Heart left ventricle (tissue), 13 donors: ENCODE data around the gene TBCK.

Source experiments
- CTCF ChIP-seq, 12 donors: fragments of 200-600 bp; sonication (generic) in 4 of 12; IDR thresholded peaks; one replicate each; pipeline versions ENCODE4 v1.5.0 to v1.8.0; 2018 to 2022; ENCODE audit warnings: antibody characterized with exemption in 12 of 12, mild to moderate bottlenecking in 5 of 12
- POLR2A ChIP-seq, 2 donors: fragments of 450-650 bp; IDR thresholded peaks; one replicate each; pipeline ENCODE4 v1.6.1; 2017; ENCODE audit warnings: antibody characterized with exemption in 2 of 2, mild to moderate bottlenecking in 2 of 2, moderate library complexity in 2 of 2
- donor health status: ischemic (EF 13 %, LVEDD 7.1; RV severe dilation, severe dysfunction).
- donor health status: DM: no; HTN: yes; CAD: no.
- donor health status: DM: no; HTN: no; CAD: no.
- donor health status: ischemic (EF 25% LVEDD 6.9; RV normal size, moderate dysfunction).
- donor health status: ischemic (EF 25% LVEDD 5.7; RV mildly dilated, moderate dysfunction).
- donor health status: ischemic (EF 35%, LVEDD 5.7; RV mildly dilated, moderate dysfunction).
- donor health status: nonischemic (EF 11% LVEDD 7.7; RV severe dilation, severe dysfunction).
- donor health status: DM: yes; HTN: yes; CAD: no.
- donor health status: PGD.
- donor health status: ischemic (EF 29% LVEDD 5.4; RV normal size, mild dysfunction).
- donor health status: nonischemic (EF 23%, LVEDD 6.1; RV moderate dilation, normal function).

DNA sequence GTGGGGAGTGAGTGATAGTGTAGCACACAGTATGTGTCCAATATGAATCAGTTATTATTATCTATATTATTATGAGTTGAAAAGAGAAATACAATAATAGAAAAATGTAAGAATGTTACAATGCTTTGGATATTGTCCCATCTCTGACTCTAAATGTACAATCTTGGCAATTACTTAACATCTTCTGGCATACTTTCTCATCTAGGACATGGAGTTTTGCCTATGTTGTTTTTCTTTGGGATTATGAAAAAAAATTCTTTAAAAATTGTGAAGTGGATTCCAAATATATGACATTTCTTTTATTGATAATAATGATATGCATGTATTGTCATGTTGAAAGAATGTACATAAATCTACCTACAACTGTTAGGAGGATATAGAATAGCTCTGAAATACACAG is 84.1 kb downstream of the TBCK start:
- TF ChIP-seq CTCF (IDR thresholded peaks at IDR 0.05) = no peak
- TF ChIP-seq POLR2A (IDR thresholded peaks at IDR 0.05) = no peak
